H1 (cell line): ENCODE measurements around the gene WNT8B.

Source experiments
- ATF2 ChIP-seq: IDR thresholded peaks from 2 replicates; pipeline ENCODE4 v1.6.1; 2012; ENCODE audit warnings: low read length, inconsistent platforms
- CEBPB ChIP-seq: IDR thresholded peaks from 2 replicates; pipeline ENCODE4 v1.6.1; 2012; ENCODE audit warnings: low read depth, low read length
- CTCF ChIP-seq, 3 experiments: IDR thresholded peaks; 1 replicate in 2 of 3; 2 replicates in 1 of 3; pipeline versions ENCODE4 v1.5.1 to v1.6.1; 2011; ENCODE audit warnings: low read length in 3 of 3, mild to moderate bottlenecking in 3 of 3, inconsistent platforms in 2 of 3, low read depth in 1 of 3, moderate library complexity in 1 of 3; ENCODE audit not compliant: insufficient read depth in 1 of 3; ENCODE audit errors: control extremely low read depth in 1 of 3
- EZH2 ChIP-seq: fragments of 200-600 bp; sonication (generic); IDR thresholded peaks from 2 replicates; pipeline ENCODE4 v1.7.1; 2012; ENCODE audit warnings: low read depth, mild to moderate bottlenecking, moderate library complexity, low read length, inconsistent platforms; ENCODE audit not compliant: severe bottlenecking
- JUN ChIP-seq: IDR thresholded peaks from 2 replicates; pipeline ENCODE4 v1.6.1; 2011; ENCODE audit warnings: low read depth, mild to moderate bottlenecking, improper control_type of control experiment, low read length
- JUND ChIP-seq: IDR thresholded peaks from 2 replicates; pipeline ENCODE4 v1.6.1; 2011; ENCODE audit warnings: mild to moderate bottlenecking, improper control_type of control experiment, low read length
- POLR2A ChIP-seq, 2 experiments: IDR thresholded peaks; 1 replicate in 1 of 2; 2 replicates in 1 of 2; pipeline ENCODE4 v1.6.1; 2011; ENCODE audit warnings: low read depth in 2 of 2, low read length in 2 of 2, mild to moderate bottlenecking in 2 of 2; ENCODE audit errors: control extremely low read depth in 1 of 2
- ZNF274 ChIP-seq: IDR thresholded peaks from 2 replicates; pipeline ENCODE4 v1.7.0; 2012; ENCODE audit warnings: low read length, borderline replicate concordance; ENCODE audit errors: extremely low read depth

GRCh38 chr10:100485366-100485765 is 22.6 kb downstream of the WNT8B start:
- TF ChIP-seq ATF2 (no peak), POLR2A (IDR thresholded peaks at IDR 0.05; ENCODE audit: control extremely low read depth in 1 of 2, low read depth in 2 of 2, low read length in 2 of 2) (no peak), JUND (no peak), ZNF274 (no peak), EZH2 (no peak), JUN (no peak), CTCF (IDR thresholded peaks at IDR 0.05; ENCODE audit: control extremely low read depth in 1 of 3, insufficient read depth in 1 of 3, low read depth in 1 of 3, low read length in 3 of 3) (no peak), CEBPB (no peak)
